HG03159 (cell line): ENCODE results near the gene DTNA.

Experiments
- ATAC-seq: cut with Tn5 transposase; IDR thresholded peaks from one replicate; pipeline ENCODE4 v1.9.1; 2021; ENCODE audit warnings: mild to moderate bottlenecking, moderate library complexity; ENCODE audit not compliant: unreplicated experiment

The DTNA gene

DNA sequence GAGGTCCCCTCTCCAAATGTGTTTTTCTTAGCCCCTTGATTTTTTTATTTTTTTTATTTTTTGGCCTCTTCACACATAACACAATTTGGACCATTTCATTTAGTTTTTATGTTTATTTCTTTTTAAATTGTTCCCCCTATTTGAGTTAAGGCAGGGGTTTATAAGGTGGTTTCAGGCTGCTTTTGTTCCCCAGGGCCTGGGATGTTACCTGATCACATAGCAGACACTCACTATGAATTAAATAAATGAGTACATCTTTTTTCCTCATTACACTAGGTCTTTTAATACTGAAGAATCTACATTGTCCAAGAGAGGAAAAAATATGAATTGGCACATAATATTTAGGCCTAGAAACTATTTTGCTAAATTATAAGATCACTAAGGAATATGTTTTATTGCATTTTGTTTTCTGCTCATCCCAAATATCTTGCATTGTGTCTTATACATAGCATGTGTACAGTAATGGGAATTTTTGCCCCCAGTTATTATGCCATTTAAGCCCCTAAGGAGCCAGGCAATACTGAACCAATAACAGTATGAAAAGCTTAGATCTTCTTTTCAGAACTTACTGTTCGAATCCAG, 218.7 kb downstream of the DTNA start:
- no peak for ATAC-seq

DNA sequence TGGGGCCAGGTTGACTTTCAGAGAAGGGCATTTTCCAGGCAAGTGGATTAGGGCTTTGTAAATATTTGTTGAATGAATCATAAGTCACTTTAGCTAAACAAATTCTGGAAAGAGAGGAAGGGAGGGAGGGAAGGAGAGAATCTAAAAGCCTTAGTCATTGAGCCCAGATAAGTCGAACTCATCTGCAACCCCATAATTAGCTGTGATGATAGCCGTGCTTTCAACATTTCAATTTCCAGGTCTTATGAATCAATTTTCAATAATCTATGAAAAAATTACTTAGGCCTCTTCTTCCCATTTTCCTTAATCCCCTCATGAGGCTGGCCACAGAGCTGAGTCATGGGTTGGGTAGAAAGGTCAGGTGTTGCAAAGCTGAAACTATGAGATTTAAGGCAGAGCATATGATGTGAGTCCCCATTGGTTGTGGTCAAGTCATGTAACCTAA, 219.3 kb downstream of the DTNA start:
- ATAC-seq = no peak

DNA sequence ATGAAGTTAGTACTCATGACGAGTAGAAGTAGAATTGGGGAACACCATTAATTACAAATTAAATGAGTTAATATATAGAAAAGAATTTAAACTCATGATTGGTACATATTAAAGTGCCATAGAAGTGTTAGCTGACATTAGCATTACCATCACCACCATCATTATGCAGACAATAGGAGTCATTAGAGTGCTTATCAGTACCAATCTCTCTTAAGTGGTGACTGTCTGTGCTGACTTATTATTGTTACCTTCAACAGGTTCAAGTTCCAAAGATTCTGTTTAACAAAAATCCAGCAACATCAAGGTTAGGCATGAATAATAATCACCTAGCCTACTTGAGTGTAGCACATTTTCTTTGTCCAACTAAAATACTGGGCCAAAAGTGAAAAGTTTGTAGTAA, 222.3 kb downstream of the DTNA start:
- ATAC-seq = no peak

DNA sequence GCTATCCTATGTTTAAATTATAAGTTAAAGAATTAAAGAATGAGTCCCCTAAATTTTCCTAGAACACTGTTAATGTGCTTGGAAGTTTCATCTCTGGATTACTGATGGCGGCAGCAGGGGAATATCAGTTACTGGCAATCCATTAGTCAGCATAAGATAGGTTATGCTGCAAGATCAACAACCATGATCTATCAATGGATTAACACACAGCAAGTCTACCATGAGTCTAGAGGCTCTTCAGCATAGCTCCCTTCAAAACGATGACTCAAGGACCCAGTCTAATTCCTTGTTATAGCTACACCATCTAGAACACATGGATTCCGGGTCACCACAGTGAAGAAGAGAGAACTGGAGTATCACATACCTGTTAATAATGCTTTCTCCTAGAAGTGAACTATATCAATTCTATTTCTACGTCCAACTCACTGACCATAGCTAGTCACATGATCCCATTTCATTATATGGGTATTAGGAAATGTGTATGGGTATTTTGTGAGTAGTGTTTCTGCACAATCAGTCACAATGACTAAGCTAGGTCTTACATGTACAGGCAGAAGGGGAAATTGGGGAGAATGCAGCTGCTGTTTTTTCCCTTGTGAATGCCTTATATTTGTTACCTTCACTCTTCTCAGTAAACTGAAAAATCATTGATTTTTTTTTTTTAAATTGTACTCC, 222.8 kb downstream of the DTNA start:
- no peak for ATAC-seq

DNA sequence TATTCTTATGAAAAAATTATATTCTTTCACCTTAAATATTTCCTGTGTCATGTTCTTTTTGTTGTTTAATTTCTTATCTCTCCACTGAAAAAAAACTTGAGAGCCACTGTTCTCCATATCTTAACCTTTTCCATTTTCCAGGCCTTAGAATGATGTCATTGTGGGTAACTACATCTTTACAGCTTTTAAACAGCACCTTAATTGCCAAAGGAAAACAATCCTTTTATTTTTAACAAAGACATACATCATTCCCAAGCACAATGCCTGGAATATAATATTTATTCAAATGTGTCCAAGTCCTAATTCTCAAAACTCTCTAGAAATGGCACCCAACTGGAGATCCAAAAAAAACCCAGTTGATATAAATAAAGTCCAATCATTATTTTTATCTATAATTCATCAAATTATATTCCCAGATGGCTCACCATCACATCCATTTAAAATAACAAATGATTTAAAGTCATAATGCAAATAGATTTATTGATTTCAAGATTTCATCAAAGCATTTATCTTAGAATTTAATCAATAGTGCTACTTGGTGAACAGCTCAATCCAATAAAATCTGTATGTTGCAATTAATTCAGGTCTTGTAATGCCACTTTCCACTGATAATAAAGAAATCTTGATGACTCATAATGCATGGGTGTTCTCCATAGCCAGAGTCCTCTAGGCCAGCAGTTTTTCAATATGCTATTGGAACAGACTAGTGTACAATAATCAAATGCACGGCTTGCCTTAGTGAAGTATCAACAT, 224.0 kb downstream of the DTNA start:
- ATAC-seq = no peak

DNA sequence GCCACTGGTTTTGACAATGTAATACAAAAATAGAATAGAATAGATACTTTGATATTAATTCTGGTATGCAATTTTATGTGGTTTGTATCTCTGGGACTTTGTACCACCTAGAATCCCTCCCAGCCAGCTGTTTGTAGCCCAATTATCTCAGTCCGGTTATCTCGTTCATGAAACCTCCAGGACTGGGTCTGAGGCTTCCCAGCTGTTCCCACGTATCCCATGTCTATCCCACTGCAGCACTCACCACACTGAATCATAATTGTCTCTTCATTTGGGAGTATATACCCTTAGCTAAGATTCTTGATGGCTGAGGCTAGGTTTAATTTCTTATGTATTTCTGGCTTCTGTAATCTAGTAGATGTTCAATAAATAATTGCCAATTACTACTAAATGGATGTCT, 226.7 kb downstream of the DTNA start:
- ATAC-seq = no peak

DNA sequence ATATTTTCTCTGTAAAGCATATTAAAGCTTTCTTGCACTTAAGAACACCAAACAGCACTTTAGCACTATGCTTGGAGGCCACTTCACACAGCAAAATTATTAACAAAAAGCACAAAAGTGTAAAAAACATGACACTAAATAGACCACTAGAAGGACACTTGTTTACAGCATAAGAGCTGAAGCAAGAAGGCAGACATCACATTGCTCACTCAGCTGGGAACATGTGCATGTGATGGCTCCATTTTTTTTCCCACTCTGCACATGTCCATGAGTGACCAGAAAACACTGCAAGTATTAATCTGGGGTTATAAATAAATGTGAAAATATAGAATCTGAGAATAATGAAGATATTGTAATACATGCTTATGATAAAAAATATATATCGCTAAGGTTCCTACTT, 228.0 kb downstream of the DTNA start:
- ATAC-seq = no peak
